K562 (cell line): ENCODE measurements around the gene ACTN2. TPM values are rescaled to one million over a fixed set of nuclear protein-coding genes. Genes with fewer than 3 reads are reported as not detected.

Experiments
- ATAC-seq: fragments of 200-7000 bp; cut with Tn5 transposase; 3 replicates; pipeline ENCODE4 v1.9.1; 2020; ENCODE audit warnings: moderate library complexity
- BruUV-seq: library from RNA; stranded (reverse); fragments of 400-500 nt; replicated peaks from 2 replicates; lab custom pipeline; 2021; lab: Mats Ljungman, UMichigan
- CTCF ChIA-PET: fragments of 300-600 bp; formaldehyde crosslinking; extraction: SDS; loops from one replicate; lab custom pipeline; 2021; ENCODE audit warnings: low intra/inter-chr PET ratio; lab: Yijun Ruan, JAX
- POLR2A ChIA-PET: fragments of 300-600, 350-650 bp; sonication (Branson Sonifier 250); formaldehyde crosslinking; extraction: SDS; loops from one replicate; lab custom pipeline; 2021; ENCODE audit warnings: antibody characterized with exemption, inconsistent platforms; lab: Yijun Ruan, JAX
- DNase-seq, 4 experiments: peaks; one replicate each; pipeline versions ENCODE4 v3.0.0 to v3.0.0-alpha.2; 2011 to 2018; ENCODE audit warnings: low spot score in 3 of 4, mixed read lengths in 3 of 4; ENCODE audit errors: extremely low read depth in 1 of 4
- FAIRE-seq: peaks from 2 replicates; lab custom pipeline; 2011; peaks lifted over from hg19 to GRCh38; lab: Jason Lieb, UNC
- H2AFZ ChIP-seq: 2 replicates; pipeline ENCODE4 v1.6.0; 2011; ENCODE audit warnings: low read depth, low read length, control low read depth, inconsistent platforms
- H3K27ac ChIP-seq: fragments of 200-600 bp; 3 replicates; pipeline ENCODE4 v1.8.0; 2011; ENCODE audit warnings: low read depth, mild to moderate bottlenecking, control low read depth, inconsistent platforms, low read length, moderate library complexity, mixed read lengths; ENCODE audit errors: extremely low read depth
- H3K27me3 ChIP-seq, 2 experiments: fragments of 300-600 bp in 1 of 2; 2 replicates in 1 of 2; 3 replicates in 1 of 2; pipeline versions ENCODE4 v1.6.0 to v1.8.0; 2011; ENCODE audit warnings: inconsistent platforms in 2 of 2, low read length in 2 of 2, mild to moderate bottlenecking in 1 of 2, mixed read lengths in 1 of 2, moderate library complexity in 1 of 2; ENCODE audit not compliant: control insufficient read depth in 2 of 2, insufficient read depth in 2 of 2
- H3K36me3 ChIP-seq: fragments of 300-600 bp; 3 replicates; pipeline ENCODE4 v1.8.0; 2011; ENCODE audit warnings: mild to moderate bottlenecking, low read length, inconsistent platforms; ENCODE audit not compliant: control insufficient read depth, insufficient read depth
- H3K4me1 ChIP-seq, 2 experiments: fragments of 200-600 bp in 1 of 2; replicated peaks in 1 of 2; 2 replicates in 1 of 2; 3 replicates in 1 of 2; pipeline versions ENCODE4 v1.5.1 to v1.8.0; 2011; ENCODE audit warnings: inconsistent platforms in 2 of 2, low read length in 2 of 2, mild to moderate bottlenecking in 1 of 2, mixed read lengths in 1 of 2, moderate library complexity in 1 of 2; ENCODE audit not compliant: control insufficient read depth in 2 of 2, insufficient read depth in 2 of 2
- H3K4me2 ChIP-seq: 2 replicates; pipeline ENCODE4 v1.6.1; 2011; ENCODE audit warnings: low read length, control low read depth, inconsistent platforms, mixed read lengths; ENCODE audit not compliant: insufficient read depth
- H3K4me3 ChIP-seq: fragments of 200-600 bp; sonication (generic), shearing (Covaris generic); 2 replicates; pipeline ENCODE4 v1.5.1; 2016; ENCODE audit warnings: control low read depth, inconsistent platforms
- H3K79me2 ChIP-seq: fragments of 200-600 bp; 3 replicates; pipeline ENCODE4 v1.8.0; 2011; ENCODE audit warnings: low read length, inconsistent platforms; ENCODE audit not compliant: control insufficient read depth, insufficient read depth
- H3K9ac ChIP-seq, 2 experiments: 2 replicates each; pipeline versions ENCODE4 v1.6.0 to v1.6.1; 2011; ENCODE audit warnings: low read depth in 2 of 2, low read length in 2 of 2, control low read depth in 1 of 2, inconsistent platforms in 1 of 2, mild to moderate bottlenecking in 1 of 2, mixed read lengths in 1 of 2; ENCODE audit not compliant: insufficient read depth in 1 of 2
- H3K9me1 ChIP-seq: one replicate; pipeline ENCODE4 v1.6.0; 2011; ENCODE audit warnings: inconsistent platforms, mild to moderate bottlenecking, low read length, moderate library complexity; ENCODE audit not compliant: control insufficient read depth, insufficient read depth
- H3K9me3 ChIP-seq: replicated peaks from 2 replicates; pipeline ENCODE4 v1.5.1; 2011; ENCODE audit warnings: low read depth, low read length, inconsistent platforms; ENCODE audit not compliant: control insufficient read depth, insufficient read depth
- H4K20me1 ChIP-seq: replicated peaks from 2 replicates; pipeline ENCODE4 v1.6.1; 2011; ENCODE audit warnings: low read length, inconsistent platforms, mixed read lengths; ENCODE audit not compliant: control insufficient read depth, insufficient read depth
- FOXK2 ChIP-seq, 2 experiments: fragments of 450-650 bp; IDR thresholded peaks in 1 of 2; conservative IDR thresholded peaks in 1 of 2; 2 replicates each; pipeline ENCODE4 v1.6.1; 2016; ENCODE audit warnings: low read depth in 2 of 2, mild to moderate bottlenecking in 1 of 2
- HOXB6 ChIP-seq: fragments of 250-450 bp; sonication (Bioruptor Pico); IDR thresholded peaks from 2 replicates; pipeline ENCODE4 v1.5.1; 2022; ENCODE audit warnings: mild to moderate bottlenecking, borderline replicate concordance
- ZMIZ1 ChIP-seq, 2 experiments: fragments of 150-350 bp in 1 of 2; IDR thresholded peaks; 2 replicates each; pipeline ENCODE4 v1.6.1; 2012 to 2016; ENCODE audit warnings: low read depth in 2 of 2, low read length in 2 of 2, mild to moderate bottlenecking in 1 of 2, moderate library complexity in 1 of 2
- ZNF253 ChIP-seq: fragments of 250-450 bp; sonication (Bioruptor Pico); conservative IDR thresholded peaks from 2 replicates; pipeline ENCODE4 v1.6.1; 2021; ENCODE audit warnings: mild to moderate bottlenecking
- WGBS: fragments of 100-300 bp; shearing (Covaris generic); methylation state at CpG from one replicate; pipeline ENCODE4 v1.1.6; 2016; ENCODE audit warnings: low coverage, mixed read lengths; ENCODE audit not compliant: insufficient coverage; ENCODE audit errors: missing lambda C conversion rate; 5-methylcytosine and 5-hydroxymethylcytosine counted together
- in situ Hi-C: fragments of 300-500 bp; cut with MboI; formaldehyde crosslinking; loops from 4 replicates; pipeline ENCODE4 v1.15.0; 2018; ENCODE audit warnings: inconsistent platforms, mixed read lengths
- intact Hi-C: fragments of 100-400 bp; cut with micrococcal nuclease; formaldehyde crosslinking; loops from 2 replicates; pipeline ENCODE4 v1.14.2; 2022
- polyA plus RNA-seq, 8 experiments: library from polyadenylated mRNA; depleted of rRNA in 4 of 8; stranded (reverse) in 5 of 8; unstranded in 3 of 8; fragments of >200 nt; fragmentation: Nextera tagmentation in 2 of 8; fragmentation: Illumina TruSeq in 1 of 8; extraction: Ambion mirVana in 2 of 8; extraction: Trizol in 1 of 8; gene quantifications; 2 replicates each; pipeline versions ENCODE4 v1.2.1 to v1.2.3, GENCODE V29; 2011 to 2014; ENCODE audit warnings: inconsistent platforms in 1 of 8, missing spikeins in 1 of 8
- total RNA-seq, 7 experiments: library from RNA; depleted of rRNA in 6 of 7; stranded (reverse); fragments of >200 nt in 6 of 7; fragmentation: Illumina TruSeq in 2 of 7; extraction: Trizol in 2 of 7; gene quantifications; 2 replicates each; pipeline versions ENCODE4 v1.2.1 to v1.2.3, GENCODE V29; 2011 to 2021; ENCODE audit warnings: low replicate concordance in 1 of 7

The ACTN2 gene
- total and polyA plus RNA-seq, 9 of the 15 experiments (the other 6 are each of a cell fraction or from before 2014, with no cell fraction given) = 0.18 to 0.94 (median 0.42) TPM

DNA sequence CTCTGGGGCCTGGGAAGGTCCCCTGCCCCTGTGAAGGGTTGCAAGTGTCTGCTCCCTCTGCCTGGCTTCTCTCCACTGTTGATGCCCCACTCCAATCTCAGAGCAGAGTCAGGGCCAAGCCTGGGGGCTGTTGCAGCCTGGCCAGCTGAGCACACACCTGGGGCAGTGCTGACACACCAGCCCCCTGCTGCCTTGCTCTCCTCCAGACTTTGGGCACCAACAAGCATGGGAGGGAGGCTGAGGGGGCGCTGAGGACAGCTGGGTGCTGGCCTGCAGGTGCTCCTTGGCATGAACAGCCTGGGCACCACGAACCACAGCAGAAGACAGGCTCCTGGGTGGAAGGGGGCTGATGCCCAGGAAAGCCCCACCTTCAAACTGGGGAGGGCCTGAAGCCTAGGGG lies 99.2 kb downstream of the ACTN2 start:
- Histone ChIP-seq H3K27me3 (peaks cover 3 to 17% of the 10 kb centered on the region in 2 experiments; a peak in 2 of 5 replicates), H3K4me3 (no peak overlapping the region), H3K9me1 (no peaks in the 10 kb centered on the region), H2AFZ (no peak overlapping the region), H3K9ac (no peak overlapping the region), H3K27ac (no peak overlapping the region), H3K36me3 (no peaks in the 10 kb centered on the region)
- in situ Hi-C loops = no loop called here
- BruUV-seq = no TSS peak
- WGBS = 8% methylated on average over 2 of the region's 2 CpGs
- intact Hi-C loops = no loop called here
- no peak for TF ChIP-seq FOXK2 (conservative IDR thresholded peaks at IDR 0.05 in 1 of 2, IDR thresholded peaks at IDR 0.05 in 1 of 2; ENCODE audit: low read depth in 2 of 2)
- no peak for TF ChIP-seq ZNF253 (CRISPR knock-in tag)
- TF ChIP-seq HOXB6 = no peak
- TF ChIP-seq ZMIZ1 (IDR thresholded peaks at IDR 0.05; ENCODE audit: low read depth in 2 of 2, low read length in 2 of 2) = no peak
- TF ChIP-seq, all 486 proteins: peak for 0
- H3K79me2 ChIP-seq = no peaks in the 10 kb centered on the region
- no peak; the same call in 2 of the 3 replicates for ATAC-seq
- no peaks in the 10 kb centered on the region for H3K9me3 ChIP-seq
- FAIRE-seq = no peak
- no peak for DNase-seq
- H4K20me1 ChIP-seq = no peaks in the 10 kb centered on the region
- POLR2A ChIA-PET = interaction anchor here (1.6 kb wide), 1 partner anchor 9 kb away, joined by 5 read pairs; the partner anchor contains the start of gene MTR
- no peak overlapping the region for H3K4me2 ChIP-seq
- peaks cover 0 to 3% of the 10 kb centered on the region in 2 experiments; a peak in 1 of 5 replicates for H3K4me1 ChIP-seq
- CTCF ChIA-PET = no interaction called here
